ENCODE results near the gene SEMA4G. TPM values are rescaled to one million over a fixed set of nuclear protein-coding genes. Genes with fewer than 3 reads are reported as not detected.

The SEMA4G gene
- total and polyA plus RNA-seq, 2 of the 8 experiments (the other 6 are each of a cell fraction or from before 2014, with no cell fraction given): 7.1 to 18.2 TPM

- no peak for TF ChIP-seq ATF3 (IDR thresholded peaks at IDR 0.05; ENCODE audit: insufficient read depth, low read depth, low read length)
Observed at GRCh38 chr10:100981178-100981772, 12.0 kb downstream of the SEMA4G start (continued).

Data from H1 (cell line).